Inflammatory macrophage treated with lipopolysaccharide for 4 hours (primary cell): ENCODE results near the gene SLC19A1.
"Not testable (repeated sequence)": the region's sequence is repeated elsewhere in the genome, so short reads cannot be mapped to it uniquely, and the experiment has no call there.

Source experiments
- DNase-seq: peaks from one replicate; pipeline ENCODE4 v3.0.0-alpha.2; 2020

SLC19A1 gene

DNA sequence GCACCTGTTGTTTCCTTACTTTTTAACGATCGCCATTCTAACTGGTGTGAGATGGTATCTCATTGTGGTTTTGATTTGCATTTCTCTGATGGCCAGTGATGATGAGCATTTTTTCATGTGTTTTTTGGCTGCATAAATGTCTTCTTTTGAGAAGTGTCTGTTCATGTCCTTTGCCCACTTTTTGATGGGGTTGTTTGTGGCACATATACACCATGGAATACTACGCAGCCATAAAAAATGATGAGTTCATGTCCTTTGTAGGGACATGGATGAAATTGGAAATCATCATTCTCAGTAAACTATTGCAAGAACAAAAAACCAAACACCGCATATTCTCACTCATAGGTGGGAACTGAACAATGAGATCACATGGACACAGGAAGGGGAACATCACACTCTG lies 39.0 kb downstream of the SLC19A1 start:
- not testable (repeated sequence) for DNase-seq

- no peak for DNase-seq
Observed at GRCh38 chr21:45502600-45502999, 39.6 kb downstream of the SLC19A1 start.

DNA sequence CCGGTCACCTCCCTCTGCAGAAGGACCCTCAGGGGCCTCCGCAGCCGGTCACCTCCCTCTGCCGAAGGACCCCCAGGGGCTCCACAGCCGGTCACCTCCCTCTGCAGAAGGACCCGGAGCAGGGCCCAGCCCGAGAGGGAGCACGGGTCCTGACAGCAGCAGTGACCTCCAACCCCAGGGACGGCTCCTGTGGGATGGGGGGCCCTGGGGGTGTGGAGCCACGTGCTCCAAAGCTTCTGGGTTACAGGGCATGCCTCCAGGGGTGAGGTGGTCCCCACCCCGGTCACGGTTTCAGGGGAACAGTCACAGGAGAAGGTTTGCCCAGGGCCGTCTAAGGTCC lies 40.3 kb downstream of the SLC19A1 start:
- no peak for DNase-seq

- not testable (repeated sequence) for DNase-seq
Observed at GRCh38 chr21:45501081-45502005, 40.9 kb downstream of the SLC19A1 start.

- no peak for DNase-seq
Observed at GRCh38 chr21:45499970-45500577, 42.2 kb downstream of the SLC19A1 start.

DNA sequence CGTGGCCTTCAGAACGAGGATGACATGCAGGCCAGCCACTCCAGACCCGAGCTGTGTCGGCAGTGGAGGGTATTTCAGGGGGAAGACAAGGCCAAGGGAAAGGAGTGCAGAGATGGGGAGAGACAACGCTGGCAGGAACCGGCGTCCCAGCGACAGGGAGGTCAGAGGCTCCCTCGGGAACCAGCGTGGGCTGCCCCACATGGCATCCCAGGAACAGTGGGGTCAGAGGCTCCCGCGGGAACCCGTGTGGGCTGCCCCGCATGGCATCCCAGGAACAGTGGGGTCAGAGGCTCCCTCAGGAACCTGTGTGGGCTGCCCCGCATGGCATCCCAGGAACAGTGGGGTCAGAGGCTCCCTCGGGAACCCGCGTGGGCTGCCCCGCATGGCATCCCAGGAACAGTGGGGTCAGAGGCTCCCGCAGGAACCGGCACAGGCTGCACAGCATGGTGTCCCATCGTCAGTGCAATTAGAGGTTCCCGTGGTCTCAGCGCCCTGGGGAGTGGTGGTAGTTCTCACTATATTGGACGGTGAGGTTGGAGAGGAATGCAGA lies 43.0 kb downstream of the SLC19A1 start:
- no peak for DNase-seq

GRCh38 chr21:45498646-45499000 lies 43.6 kb downstream of the SLC19A1 start:
- no peak for DNase-seq

DNA sequence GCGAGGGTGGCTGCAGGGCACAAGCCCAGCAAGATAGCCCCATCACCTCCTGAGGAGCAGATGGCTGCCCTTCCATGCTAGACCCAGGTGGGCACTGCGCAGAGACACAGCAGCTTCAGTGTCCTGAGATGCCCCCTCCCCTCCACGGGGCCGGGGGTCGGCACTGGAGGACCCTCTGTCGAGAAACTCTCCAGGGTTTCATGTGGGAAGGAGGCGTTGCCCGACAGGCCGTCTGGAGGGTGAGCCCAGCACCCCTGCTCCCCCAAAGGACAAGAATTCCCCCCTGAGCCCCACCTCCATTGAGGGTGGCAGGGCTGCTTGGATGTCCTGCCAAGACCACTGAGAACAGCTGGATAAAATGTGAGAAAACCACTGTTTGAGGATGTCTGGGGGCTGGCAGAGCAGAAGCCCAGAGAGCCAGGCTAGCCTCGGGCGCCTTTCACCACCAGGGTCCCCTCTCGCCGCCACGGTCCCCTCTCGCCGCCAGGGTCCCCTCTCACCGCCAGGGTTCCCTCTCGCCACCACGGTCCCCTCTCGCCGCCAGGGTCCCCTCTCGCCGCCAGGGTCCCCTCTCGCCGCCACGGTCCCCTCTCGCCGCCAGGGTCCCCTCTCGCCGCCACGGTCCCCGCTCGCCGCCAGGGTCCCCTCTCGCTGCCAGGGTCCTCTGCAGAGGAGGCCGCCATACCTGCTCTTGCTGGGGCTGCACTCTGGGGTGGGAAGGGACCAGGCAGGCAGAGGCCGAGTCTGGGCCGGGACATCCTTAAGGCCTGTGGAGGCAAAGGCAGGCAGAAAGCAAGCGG lies 44.2 kb downstream of the SLC19A1 start:
- no peak for DNase-seq

DNA sequence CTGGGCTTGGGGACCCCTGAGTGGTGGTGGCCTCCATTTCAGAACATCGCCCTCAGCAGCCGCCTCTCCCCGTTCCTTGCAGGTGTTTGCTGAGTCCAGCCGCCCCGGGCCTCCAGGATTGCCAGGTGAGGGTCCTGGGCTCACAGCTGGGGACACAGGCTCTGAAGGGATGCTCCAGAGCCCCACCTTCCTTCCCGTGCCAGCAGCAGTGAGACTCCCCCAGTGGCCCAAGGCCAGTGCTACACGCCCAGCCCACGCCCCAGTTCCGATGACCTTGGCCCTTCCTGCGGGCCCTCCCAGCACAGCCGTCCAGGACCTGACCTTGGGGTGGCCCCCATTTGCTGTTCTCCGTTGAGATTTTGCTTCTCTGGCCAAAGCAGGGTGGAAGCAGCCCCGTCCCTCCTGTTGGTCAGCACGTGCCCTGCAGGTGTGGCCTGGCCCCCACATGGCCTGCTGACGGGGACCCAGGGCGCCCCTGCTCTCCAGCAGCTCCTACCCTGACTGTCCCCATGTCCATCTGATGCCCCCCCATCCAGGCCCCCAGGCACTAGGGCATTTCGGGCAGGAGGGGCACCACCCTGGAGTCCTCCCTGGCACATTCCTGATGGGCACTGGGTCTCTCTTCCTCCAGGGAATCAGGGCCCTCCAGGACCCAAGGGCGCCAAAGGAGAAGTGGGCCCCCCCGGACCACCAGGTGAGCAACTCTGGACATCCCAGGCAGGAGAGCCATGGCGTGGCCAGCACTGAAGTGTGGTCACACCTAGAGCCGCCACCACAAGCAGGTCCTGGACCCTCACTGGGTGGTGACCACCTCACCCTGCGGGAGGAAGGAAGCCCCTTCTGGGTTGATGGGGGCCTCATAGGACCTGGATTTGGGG lies 45.0 kb downstream of the SLC19A1 start:
- DNase-seq = no peak

DNA sequence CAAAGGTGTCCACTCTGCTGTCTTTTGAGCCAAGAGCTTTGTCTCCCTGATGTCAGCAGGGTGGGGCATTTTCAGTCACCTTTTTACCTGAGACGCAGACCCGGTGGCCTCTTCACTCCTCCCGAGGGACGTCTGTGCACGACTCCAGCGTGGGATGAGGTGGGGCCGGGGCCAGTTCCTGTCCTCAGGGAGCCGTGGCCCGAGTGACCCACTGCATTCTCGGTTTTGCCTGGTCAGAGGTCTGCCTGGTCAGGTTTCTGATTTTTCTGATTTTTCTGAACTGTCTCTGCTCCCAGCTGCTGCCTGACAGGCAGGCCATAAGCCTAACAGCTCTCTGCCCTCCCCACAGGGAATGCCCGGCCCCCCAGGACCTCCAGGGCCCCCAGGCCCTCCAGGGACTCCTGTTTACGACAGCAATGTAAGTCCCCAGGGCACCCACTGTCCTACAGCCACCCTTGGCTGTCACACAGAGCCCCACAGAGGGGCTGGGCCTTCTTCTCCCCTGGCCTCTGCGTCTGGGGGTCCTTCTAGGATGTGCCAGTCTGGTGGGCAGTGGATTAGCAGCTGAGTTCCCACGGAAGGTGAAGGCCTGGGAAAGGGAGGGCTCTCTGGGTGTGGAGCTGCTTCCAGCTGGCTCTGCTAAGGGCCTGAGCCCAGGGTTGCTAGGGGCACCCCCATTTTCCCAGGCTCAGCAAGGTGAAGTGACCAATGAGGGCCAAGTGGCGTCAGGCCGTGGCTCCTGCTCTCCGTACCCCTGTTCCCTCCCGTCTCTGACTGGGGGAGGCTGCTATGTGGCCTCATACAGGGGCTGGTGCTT lies 45.9 kb downstream of the SLC19A1 start:
- DNase-seq = no peak

DNA sequence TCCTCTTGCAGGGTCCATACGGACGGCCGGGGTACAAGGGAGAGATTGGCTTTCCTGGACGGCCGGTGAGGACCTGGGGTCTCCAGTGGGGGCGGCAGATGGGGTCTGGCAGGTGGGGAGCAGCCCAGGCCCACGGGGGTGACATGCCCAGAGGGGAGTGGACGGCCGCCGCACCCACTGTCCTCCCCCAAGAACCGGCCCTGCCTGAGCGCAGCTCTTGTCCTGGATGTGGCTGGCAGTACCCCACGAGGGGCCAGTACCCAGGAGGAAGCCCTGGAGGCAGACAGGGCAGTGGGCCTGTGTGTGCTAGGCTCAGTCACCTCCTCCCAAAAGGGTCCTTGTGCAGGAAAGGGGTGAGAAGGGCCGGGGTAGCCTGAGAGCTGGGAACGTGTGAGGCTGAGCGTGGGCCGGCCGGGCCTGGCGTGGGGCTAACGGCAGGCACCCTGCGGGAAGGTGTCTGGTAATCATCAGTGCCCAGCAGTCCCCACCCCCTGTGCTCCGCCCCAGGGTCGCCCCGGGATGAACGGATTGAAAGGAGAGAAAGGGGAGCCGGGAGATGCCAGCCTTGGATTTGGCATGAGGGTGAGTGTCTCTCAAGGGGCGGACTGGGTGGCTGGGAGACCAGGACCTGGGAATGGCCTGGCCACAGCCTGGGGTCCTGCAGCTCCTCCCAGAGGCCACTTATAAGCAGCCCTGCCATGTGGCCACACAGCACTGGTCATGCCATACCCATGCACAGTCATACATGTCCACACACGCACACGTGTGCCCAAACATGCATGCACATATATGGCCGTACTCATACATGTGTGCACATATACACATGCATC lies 47.2 kb downstream of the SLC19A1 start:
- DNase-seq = no peak

GRCh38 chr21:45494135-45494850 lies 47.9 kb downstream of the SLC19A1 start:
- DNase-seq = no peak

GRCh38 chr21:45493401-45494001 lies 48.7 kb downstream of the SLC19A1 start:
- no peak for DNase-seq

- DNase-seq = no peak
Observed at GRCh38 chr21:45492765-45493164, 49.5 kb downstream of the SLC19A1 start.

GRCh38 chr21:45491623-45492022 lies 50.6 kb downstream of the SLC19A1 start:
- DNase-seq = no peak

DNA sequence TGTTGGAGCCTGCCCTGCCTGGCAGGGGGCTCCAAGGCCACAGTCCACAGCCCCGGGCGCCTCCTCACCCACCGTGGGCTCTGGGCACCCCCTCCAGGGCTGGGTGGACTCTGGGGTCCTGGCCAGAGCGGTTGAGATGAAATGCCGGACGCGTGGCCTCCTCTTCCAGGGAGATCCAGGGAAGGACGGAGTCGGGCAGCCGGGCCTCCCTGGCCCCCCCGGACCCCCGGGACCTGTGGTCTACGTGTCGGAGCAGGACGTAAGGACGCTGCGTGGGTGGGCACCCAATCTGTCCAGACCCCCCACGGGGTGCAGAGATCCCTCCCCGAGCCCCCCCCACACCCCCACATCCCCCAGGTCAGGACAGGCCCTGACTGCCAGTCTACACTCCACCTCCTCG lies 51.2 kb downstream of the SLC19A1 start:
- no peak for DNase-seq

DNA sequence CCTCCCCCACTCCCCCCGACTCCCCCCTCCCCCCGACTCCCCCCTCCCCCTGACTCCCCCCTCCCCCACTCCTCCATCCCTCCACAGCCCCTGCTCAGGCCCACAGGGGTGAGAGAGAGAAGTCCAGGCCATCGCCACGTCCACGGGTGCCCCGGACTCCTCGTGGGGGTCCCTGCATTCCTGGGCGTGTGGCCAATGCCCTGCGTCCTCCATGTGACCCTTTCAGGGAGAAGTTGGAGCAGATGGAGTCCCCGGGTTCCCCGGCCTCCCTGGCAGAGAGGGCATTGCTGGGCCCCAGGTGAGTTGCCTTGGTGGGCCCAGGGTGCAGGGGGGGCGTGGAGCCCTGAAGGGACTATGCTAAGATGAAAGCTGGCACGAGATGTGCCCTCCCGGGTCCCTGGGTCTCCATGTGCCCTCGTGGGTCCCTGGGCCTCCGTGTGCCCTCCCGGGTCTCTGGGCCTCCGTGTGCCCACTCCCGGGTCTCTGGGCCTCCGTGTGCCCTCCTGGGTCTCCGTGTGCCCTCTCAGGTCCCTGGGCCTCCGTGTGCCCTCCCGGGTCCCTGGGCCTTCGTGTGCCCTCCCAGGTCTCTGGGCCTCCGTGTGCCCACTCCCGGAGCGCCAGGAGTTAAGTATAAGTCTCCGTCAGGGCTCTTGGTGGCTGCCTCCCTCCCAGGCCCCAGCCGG lies 52.0 kb downstream of the SLC19A1 start:
- no peak for DNase-seq

DNA sequence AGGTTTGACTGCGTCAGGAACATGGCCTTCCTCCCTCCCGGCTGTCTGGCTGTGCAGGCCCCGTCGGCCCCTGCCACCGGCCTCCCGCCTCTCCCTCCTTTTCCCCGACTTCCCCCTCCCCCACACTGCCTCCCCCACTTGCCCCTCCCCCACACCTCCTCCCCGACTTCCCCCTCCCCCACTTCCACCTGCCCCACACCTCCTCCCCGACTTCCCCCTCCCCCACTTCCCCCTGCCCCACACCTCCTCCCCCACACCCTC lies 52.6 kb downstream of the SLC19A1 start:
- DNase-seq = no peak
